Activated naive CD8-positive, alpha-beta T cell treated with anti-CD3 and anti-CD28 coated beads, Interleukin-2, amount 10 ng/mL, durations not matched to agents 7 days and 5 days (primary cell): ENCODE data around the gene CBLC. TPM values are rescaled to one million over a fixed set of nuclear protein-coding genes. Genes with fewer than 3 reads are reported as not detected.
"Not testable (repeated sequence)": the region's sequence is repeated elsewhere in the genome, so short reads cannot be mapped to it uniquely, and the experiment has no call there.

Experiments used
- ATAC-seq: fragments of 150-1000 bp; cut with Tn5 transposase; one replicate; pipeline ENCODE4 v1.10.0; 2021; ENCODE audit warnings: low read depth, moderate library complexity
- POLR2A ChIA-PET: fragments of 350-600 bp; sonication (Branson Sonifier 250); formaldehyde crosslinking; loops from one replicate; lab custom pipeline; 2021; ENCODE audit warnings: antibody characterized with exemption; lab: Charles Lee
- DNase-seq: peaks from one replicate; pipeline ENCODE4 v3.0.0; 2021
- H3K27ac Mint-ChIP-seq: one replicate; pipeline ENCODE4 v1.8.0; 2022; ENCODE audit warnings: mild to moderate bottlenecking, mixed read lengths
- H3K27me3 Mint-ChIP-seq: one replicate; pipeline ENCODE4 v1.8.0; 2022; ENCODE audit warnings: mild to moderate bottlenecking, moderate library complexity, mixed read lengths
- H3K36me3 Mint-ChIP-seq: one replicate; pipeline ENCODE4 v1.8.0; 2021; ENCODE audit warnings: mild to moderate bottlenecking, mixed read lengths
- H3K4me1 Mint-ChIP-seq: one replicate; pipeline ENCODE4 v1.8.0; 2021; ENCODE audit warnings: mixed read lengths
- H3K4me3 Mint-ChIP-seq: one replicate; pipeline ENCODE4 v1.8.0; 2022; ENCODE audit warnings: mild to moderate bottlenecking, moderate library complexity, mixed read lengths
- H3K9me3 Mint-ChIP-seq: one replicate; pipeline ENCODE4 v1.8.0; 2021; ENCODE audit warnings: mixed read lengths
- total RNA-seq, 2 experiments: library from RNA; stranded (reverse); gene quantifications; one replicate each; pipeline ENCODE4 v1.2.3, GENCODE V29; 2021

CBLC gene
- total RNA-seq, 2 experiments from 2014 or later, result not detected

DNA sequence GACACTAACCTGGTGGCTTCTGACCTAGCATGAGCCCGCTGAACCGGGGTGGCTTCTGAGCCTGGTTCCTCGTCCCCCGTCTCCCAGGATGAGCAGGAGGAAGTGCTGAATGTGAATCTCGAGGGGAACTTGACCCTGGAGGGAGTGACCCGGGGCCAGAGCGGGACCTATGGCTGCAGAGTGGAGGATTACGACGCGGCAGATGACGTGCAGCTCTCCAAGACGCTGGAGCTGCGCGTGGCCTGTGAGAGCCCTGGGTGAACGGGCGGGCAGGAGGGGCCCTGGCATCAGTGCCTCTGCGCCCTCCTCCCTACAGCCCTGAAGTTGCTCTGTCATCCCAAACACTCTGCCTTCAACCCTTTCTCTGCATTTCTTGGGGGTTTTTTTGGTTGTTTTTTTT, 36.8 kb downstream of the CBLC start:
- no peak for DNase-seq
- Mint-ChIP-seq H3K4me1 (no peaks in the 10 kb centered on the region), H3K36me3 (no peaks in the 10 kb centered on the region), H3K27me3 (peaks cover 3% of the 10 kb centered on the region), H3K9me3 (no peaks in the 10 kb centered on the region), H3K27ac (no peak overlapping the region), H3K4me3 (no peak overlapping the region)
- POLR2A ChIA-PET, result no interaction called here
- ATAC-seq, result no peak

DNA sequence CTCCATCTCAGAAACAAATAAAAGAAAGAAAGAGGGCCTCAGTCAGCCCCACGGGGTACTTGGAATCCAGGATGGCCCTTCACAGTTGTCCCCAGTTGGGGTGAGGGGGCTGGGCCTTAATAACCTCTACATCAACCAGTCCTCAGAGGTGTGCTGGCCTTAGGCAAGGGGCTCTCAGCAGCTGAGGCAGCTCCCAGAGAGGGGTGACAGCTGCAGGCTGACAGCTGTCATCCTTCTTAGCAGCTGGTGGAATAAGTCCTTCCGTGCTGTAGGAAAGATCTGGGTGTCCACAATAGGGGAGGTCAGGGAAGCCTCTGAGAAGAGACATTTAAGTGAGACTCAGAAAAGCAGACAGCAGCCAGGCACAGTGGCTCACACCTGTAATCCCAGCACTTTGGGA, 38.6 kb downstream of the CBLC start:
- no peak overlapping the region for H3K4me3 Mint-ChIP-seq
- H3K9me3 Mint-ChIP-seq, result no peaks in the 10 kb centered on the region
- POLR2A ChIA-PET, result no interaction called here
- H3K36me3 Mint-ChIP-seq, result no peaks in the 10 kb centered on the region
- no peak for ATAC-seq
- DNase-seq, result no peak
- H3K27me3 Mint-ChIP-seq, result no peaks in the 10 kb centered on the region
- no peaks in the 10 kb centered on the region for H3K4me1 Mint-ChIP-seq
- no peak overlapping the region for H3K27ac Mint-ChIP-seq

DNA sequence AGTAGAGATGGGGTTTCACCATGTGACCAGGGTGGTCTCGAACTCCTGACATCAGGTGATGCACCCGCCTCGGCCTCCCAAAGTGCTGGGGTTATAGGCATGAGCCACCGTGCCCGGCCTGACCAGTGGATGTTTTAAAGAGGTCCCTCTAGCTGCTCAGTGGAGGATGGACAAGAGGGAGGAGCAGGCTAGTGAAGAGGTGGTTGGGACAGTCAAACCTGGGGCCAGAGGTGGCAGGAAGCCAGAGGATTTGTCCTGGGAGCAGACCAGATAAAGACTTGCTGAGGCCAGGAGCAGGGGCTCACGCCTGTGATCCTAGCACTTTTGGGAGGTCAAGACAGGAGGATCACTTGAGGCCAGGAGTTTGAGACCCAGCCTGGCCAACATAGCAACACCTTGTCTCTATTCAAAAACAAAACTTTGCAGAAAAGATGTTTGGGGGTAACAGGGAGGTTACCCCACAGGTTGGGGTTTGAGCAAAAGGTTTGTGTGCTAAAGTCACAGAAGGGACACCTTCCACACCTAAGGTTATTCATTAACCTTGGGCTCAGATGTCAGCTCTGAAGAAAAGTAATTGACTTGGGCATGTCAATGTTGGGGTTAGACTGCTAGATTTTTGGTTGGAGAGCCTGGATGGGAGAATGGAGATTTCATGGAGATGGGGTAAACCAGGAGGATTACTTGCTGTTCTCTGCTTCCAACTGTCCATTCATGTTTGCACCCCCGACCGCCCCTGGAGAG, 40.2 kb downstream of the CBLC start:
- Mint-ChIP-seq H3K4me1 (no peaks in the 10 kb centered on the region), H3K27ac (no peak overlapping the region), H3K9me3 (no peaks in the 10 kb centered on the region), H3K27me3 (no peaks in the 10 kb centered on the region), H3K4me3 (no peak overlapping the region), H3K36me3 (no peaks in the 10 kb centered on the region)
- DNase-seq (no peak), ATAC-seq (no peak)
- POLR2A ChIA-PET, result no interaction called here

DNA sequence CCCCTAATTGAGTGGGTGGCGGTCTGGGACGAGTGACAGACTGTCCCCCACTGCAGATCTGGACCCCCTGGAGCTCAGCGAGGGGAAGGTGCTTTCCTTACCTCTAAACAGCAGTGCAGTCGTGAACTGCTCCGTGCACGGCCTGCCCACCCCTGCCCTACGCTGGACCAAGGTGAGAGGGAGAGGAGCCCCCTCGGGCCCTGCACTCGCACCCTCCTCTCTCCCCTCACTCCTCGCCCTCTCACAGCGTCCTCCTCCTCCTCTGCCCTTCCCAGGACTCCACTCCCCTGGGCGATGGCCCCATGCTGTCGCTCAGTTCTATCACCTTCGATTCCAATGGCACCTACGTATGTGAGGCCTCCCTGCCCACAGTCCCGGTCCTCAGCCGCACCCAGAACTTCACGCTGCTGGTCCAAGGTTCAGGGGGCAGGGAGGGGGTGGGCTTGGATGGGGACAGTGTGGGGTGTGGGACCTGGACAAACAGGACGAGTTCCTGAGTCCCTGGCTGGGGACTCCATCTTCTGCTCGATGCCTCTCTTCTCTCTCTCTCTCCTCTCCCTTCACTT, 40.9 kb downstream of the CBLC start:
- Mint-ChIP-seq H3K36me3 (no peaks in the 10 kb centered on the region), H3K27ac (no peak overlapping the region), H3K4me3 (no peak overlapping the region), H3K4me1 (no peaks in the 10 kb centered on the region), H3K9me3 (no peaks in the 10 kb centered on the region), H3K27me3 (no peaks in the 10 kb centered on the region)
- POLR2A ChIA-PET, result no interaction called here
- no peak for DNase-seq
- no peak for ATAC-seq

DNA sequence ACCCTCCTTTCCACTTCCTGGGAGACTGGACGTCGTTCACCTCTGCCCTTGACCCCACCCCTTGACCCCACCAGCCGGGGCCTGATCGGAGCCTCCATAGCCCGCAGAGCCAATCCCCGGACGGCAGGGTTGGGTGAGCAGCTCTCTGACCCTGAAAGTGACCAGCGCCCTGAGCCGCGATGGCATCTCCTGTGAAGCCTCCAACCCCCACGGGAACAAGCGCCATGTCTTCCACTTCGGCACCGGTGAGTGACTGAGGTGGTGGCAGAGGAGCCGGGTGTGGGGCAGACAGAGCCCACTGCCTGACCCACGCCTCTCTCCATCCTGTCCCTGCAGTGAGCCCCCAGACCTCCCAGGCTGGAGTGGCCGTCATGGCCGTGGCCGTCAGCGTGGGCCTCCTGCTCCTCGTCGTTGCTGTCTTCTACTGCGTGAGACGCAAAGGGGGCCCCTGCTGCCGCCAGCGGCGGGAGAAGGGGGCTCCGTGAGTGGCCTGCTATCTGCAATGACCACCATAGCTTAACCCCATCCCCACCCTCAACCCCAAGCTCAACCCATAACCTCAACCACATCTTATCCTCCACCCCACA, 41.6 kb downstream of the CBLC start:
- no peak overlapping the region for H3K4me3 Mint-ChIP-seq
- H3K9me3 Mint-ChIP-seq, result no peaks in the 10 kb centered on the region
- H3K4me1 Mint-ChIP-seq, result no peaks in the 10 kb centered on the region
- POLR2A ChIA-PET, result no interaction called here
- DNase-seq, result no peak
- no peaks in the 10 kb centered on the region for H3K27me3 Mint-ChIP-seq
- no peaks in the 10 kb centered on the region for H3K36me3 Mint-ChIP-seq
- no peak overlapping the region for H3K27ac Mint-ChIP-seq
- no peak for ATAC-seq

DNA sequence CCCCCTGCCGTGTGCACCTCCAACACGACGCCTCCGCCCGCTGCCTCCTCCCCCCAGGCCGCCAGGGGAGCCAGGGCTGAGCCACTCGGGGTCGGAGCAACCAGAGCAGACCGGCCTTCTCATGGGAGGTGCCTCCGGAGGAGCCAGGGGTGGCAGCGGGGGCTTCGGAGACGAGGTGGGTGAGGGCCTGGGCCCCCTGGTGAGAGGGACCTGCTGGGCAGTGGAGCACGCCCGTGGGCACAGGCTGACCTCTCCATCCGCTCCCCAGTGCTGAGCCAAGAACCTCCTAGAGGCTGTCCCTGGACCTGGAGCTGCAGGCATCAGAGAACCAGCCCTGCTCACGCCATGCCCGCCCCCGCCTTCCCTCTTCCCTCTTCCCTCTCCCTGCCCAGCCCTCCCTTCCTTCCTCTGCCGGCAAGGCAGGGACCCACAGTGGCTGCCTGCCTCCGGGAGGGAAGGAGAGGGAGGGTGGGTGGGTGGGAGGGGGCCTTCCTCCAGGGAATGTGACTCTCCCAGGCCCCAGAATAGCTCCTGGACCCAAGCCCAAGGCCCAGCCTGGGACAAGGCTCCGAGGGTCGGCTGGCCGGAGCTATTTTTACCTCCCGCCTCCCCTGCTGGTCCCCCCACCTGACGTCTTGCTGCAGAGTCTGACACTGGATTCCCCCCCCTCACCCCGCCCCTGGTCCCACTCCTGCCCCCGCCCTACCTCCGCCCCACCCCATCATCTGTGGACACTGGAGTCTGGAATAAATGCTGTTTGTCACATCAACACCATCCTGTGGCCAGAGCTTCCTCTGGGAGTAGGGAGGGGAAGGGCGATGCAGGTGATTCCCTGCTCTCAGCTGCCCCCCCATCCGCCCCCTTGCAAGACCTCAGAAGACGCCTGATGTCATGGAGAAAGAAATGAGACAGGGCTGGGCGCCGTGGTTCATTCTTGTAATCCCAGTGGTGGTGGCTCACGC, 43.2 kb downstream of the CBLC start:
- Mint-ChIP-seq H3K27ac (no peak overlapping the region), H3K36me3 (no peaks in the 10 kb centered on the region), H3K4me3 (no peak overlapping the region), H3K4me1 (no peaks in the 10 kb centered on the region), H3K27me3 (peaks cover 7% of the 10 kb centered on the region), H3K9me3 (no peaks in the 10 kb centered on the region)
- ATAC-seq (no peak), DNase-seq (no peak)
- POLR2A ChIA-PET, result no interaction called here

DNA sequence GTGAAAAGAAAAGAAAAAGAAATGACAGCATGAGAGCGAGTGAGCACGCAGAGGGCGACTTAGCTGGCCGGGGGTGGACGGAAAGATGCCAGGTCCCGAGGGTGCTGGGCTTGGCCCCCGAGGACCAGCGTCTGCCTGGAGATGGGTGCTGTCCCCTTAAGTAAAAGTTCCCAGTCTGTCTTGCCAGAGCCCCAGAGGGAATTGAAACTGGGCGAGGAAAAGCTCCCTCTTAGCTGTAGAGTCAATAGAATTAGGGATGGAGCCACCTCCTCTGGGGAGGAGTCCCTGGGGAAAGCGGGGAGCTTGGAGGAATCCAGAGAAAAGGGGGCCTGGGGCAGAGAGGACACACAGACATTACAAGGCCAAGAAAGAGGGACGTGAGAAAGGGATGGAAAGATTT, 44.5 kb downstream of the CBLC start:
- H3K36me3 Mint-ChIP-seq, result no peaks in the 10 kb centered on the region
- DNase-seq (no peak), ATAC-seq (no peak)
- H3K4me3 Mint-ChIP-seq, result no peak overlapping the region
- no peak overlapping the region for H3K27ac Mint-ChIP-seq
- H3K4me1 Mint-ChIP-seq, result no peaks in the 10 kb centered on the region
- H3K9me3 Mint-ChIP-seq, result no peaks in the 10 kb centered on the region
- POLR2A ChIA-PET, result no interaction called here
- peaks cover 10% of the 10 kb centered on the region for H3K27me3 Mint-ChIP-seq

DNA sequence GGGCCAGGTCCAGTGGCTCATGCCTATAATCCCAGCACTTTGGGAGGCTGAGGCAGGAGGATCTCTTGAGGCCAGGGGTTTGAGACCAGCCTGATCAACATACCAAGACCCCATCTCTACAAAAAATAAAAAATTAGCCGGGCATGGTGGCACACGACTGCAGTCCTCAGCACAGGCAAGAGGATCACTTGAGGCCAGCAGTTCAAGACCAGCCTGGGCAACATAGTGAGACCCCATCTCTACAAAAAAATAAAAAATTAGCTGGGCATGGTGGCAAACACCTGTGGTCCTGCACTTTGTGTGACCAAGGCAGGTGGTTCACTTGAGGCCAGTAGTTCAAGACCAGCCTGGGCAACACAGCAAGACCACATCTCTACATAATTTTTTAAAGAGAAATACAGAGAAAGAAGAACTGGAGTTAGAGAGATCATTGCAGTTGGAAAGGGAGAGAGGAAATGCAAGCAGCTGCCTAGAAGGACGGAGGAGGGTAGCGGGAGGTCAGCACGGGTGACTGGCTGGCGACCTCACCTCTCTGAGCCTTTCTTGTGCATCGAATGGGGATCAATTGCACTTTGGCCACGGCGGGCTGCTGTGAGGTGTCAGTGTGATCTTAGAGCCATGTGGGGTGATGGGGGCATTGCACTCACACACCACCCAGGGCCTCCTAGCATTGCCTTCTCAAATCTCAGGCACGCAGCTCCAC, 45.1 kb downstream of the CBLC start:
- Mint-ChIP-seq H3K9me3 (no peaks in the 10 kb centered on the region), H3K27me3 (peaks cover 10% of the 10 kb centered on the region), H3K27ac (no peak overlapping the region), H3K4me3 (no peak overlapping the region), H3K4me1 (no peaks in the 10 kb centered on the region), H3K36me3 (no peaks in the 10 kb centered on the region)
- ATAC-seq (no peak), DNase-seq (no peak)
- POLR2A ChIA-PET, result no interaction called here

DNA sequence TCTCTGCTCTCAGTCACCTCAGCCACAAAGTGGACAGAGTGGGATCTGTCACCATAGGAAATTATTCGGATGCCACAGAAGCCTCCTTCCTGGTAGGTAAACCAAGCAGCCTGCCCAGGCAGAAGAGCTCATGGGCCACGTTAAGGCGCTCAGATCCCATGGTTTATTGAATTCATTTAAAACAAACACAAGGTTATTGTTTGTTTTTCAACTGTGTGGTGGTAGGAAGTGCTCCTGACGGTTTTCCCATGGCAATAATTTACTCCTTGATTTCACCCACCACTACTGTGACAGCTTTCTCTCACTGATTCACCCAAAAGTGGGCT, 45.6 kb downstream of the CBLC start:
- no peak overlapping the region for H3K4me3 Mint-ChIP-seq
- no peaks in the 10 kb centered on the region for H3K4me1 Mint-ChIP-seq
- H3K27me3 Mint-ChIP-seq, result peaks cover 10% of the 10 kb centered on the region
- ATAC-seq (no peak), DNase-seq (no peak)
- POLR2A ChIA-PET, result interaction anchor here (0.6 kb wide), 1 partner anchor 99 kb away, joined by 4 read pairs; no protein-coding TSS in a partner anchor
- no peaks in the 10 kb centered on the region for H3K36me3 Mint-ChIP-seq
- no peaks in the 10 kb centered on the region for H3K9me3 Mint-ChIP-seq
- no peak overlapping the region for H3K27ac Mint-ChIP-seq

DNA sequence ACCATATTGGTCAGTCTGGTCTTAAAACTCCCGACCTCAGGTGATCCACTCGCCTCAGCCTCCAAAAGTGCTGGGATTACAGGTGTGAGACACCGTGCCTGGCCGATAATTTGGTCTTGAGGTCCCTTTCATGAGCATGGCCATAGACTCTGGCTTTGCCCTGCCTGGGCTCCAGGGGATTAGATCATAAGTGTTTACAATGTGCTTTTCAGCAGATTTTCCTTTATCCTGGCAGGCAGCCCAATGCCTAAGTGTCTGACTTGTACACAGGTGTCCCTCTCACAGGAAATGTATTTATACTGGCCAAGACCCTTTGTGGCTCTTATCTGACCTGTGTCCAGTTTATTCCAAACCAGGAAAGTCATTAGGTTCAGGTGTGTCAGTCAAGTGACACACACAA, 47.1 kb downstream of the CBLC start:
- Mint-ChIP-seq H3K36me3 (no peaks in the 10 kb centered on the region), H3K4me3 (no peak overlapping the region), H3K27ac (no peak overlapping the region), H3K9me3 (no peaks in the 10 kb centered on the region), H3K27me3 (peaks cover 10% of the 10 kb centered on the region), H3K4me1 (no peaks in the 10 kb centered on the region)
- DNase-seq, result no peak
- no peak for ATAC-seq
- POLR2A ChIA-PET, result no interaction called here

DNA sequence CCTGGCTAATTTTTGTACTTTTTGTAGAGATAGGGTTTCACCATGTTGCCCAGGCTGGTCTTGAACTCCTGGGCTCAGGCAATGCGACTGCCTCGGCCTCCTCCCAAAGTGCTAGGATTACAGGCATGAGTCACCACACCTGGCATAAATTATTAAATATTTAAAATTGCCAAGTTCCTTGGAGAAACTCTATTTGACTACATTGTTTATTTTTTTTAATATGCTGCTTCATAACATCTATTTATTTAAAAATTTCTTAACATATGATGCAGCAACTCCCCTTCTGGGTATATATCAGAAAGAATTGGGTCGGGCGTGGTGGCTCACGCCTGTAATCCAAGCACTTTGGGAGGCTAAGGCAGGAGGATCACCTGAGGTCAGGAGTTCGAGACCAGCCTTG, 55.2 kb downstream of the CBLC start:
- DNase-seq, H3K27me3 Mint-ChIP-seq, POLR2A ChIA-PET, H3K27ac Mint-ChIP-seq, H3K4me1 Mint-ChIP-seq, H3K36me3 Mint-ChIP-seq, H3K4me3 Mint-ChIP-seq, H3K9me3 Mint-ChIP-seq, ATAC-seq: not testable (repeated sequence)

DNA sequence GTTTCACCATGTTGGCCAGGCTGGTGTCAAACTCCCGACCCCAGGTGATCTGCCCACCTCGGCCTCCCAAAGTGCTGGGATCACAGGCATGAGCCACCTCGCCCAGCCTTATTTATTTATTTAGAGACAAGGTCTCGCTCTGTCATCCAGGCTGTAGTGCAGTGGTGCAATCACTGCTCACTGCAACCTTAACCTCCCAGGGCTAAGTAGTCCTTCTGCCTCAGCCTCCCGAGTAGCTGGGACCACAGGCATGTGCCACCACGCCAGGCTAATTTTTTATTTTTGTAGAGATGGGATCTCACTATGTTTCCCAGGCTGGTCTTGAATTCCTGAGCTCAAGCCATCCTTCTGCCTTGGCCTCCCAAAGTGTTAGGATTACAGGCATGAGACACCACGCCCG, 56.7 kb downstream of the CBLC start:
- ATAC-seq, result not testable (repeated sequence)

DNA sequence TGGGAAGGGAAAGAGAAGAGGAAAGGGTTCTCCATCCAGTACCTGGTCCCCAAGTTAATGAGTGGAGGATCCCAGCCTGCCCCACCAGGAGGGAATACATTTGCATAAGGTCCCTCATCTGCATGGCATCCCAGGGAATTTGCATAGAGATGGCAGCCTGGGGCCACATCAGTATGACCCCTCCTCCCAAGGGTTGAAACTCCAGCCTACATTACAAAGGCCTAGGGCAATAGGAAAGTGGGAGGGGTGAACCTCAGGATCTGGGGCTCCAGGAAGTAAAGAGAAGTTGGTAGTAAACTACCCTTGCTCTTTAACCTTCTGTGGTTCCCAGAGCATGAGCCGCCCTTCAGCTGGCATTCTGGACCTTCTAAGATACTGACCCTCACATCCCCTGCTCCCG, 61.6 kb downstream of the CBLC start:
- DNase-seq (no peak), ATAC-seq (no peak)
- Mint-ChIP-seq H3K9me3 (no peaks in the 10 kb centered on the region), H3K36me3 (no peaks in the 10 kb centered on the region), H3K4me1 (peaks cover 4% of the 10 kb centered on the region), H3K4me3 (no peak overlapping the region), H3K27me3 (peaks cover 1% of the 10 kb centered on the region), H3K27ac (no peak overlapping the region)
- POLR2A ChIA-PET, result no interaction called here

More for the DNA sequence above, 56.7 kb downstream of the CBLC start:
- H3K4me3 Mint-ChIP-seq, DNase-seq, H3K4me1 Mint-ChIP-seq, H3K36me3 Mint-ChIP-seq, H3K27ac Mint-ChIP-seq, POLR2A ChIA-PET, H3K9me3 Mint-ChIP-seq, H3K27me3 Mint-ChIP-seq: not testable (repeated sequence)
